Endothelial cell (in vitro differentiated cells): ENCODE data around the gene CBARP. TPM values are rescaled to one million over a fixed set of nuclear protein-coding genes. Genes with fewer than 3 reads are reported as not detected.

Source experiments
- DNase-seq: peaks from one replicate; pipeline ENCODE4 v3.0.0; 2021; ENCODE audit warnings: low spot score
- H3K27ac Mint-ChIP-seq: one replicate; pipeline ENCODE4 v1.8.0; 2021; ENCODE audit warnings: mixed read lengths, inconsistent platforms; ENCODE audit not compliant: unreplicated experiment
- H3K27me3 Mint-ChIP-seq: one replicate; pipeline ENCODE4 v1.8.0; 2021; ENCODE audit warnings: mild to moderate bottlenecking, moderate library complexity, mixed read lengths, inconsistent platforms; ENCODE audit not compliant: unreplicated experiment
- H3K36me3 Mint-ChIP-seq: one replicate; pipeline ENCODE4 v1.8.0; 2021; ENCODE audit warnings: mild to moderate bottlenecking, low read depth, mixed read lengths, inconsistent platforms; ENCODE audit not compliant: unreplicated experiment
- H3K4me1 Mint-ChIP-seq: one replicate; pipeline ENCODE4 v1.8.0; 2021; ENCODE audit warnings: mild to moderate bottlenecking, mixed read lengths, inconsistent platforms; ENCODE audit not compliant: unreplicated experiment
- H3K4me3 Mint-ChIP-seq: one replicate; pipeline ENCODE4 v1.8.0; 2021; ENCODE audit warnings: mild to moderate bottlenecking, mixed read lengths, inconsistent platforms; ENCODE audit not compliant: unreplicated experiment
- H3K9me3 Mint-ChIP-seq: one replicate; pipeline ENCODE4 v1.8.0; 2021; ENCODE audit warnings: mixed read lengths, inconsistent platforms; ENCODE audit not compliant: unreplicated experiment
- CTCF ChIP-seq: fragments of 200-600 bp; sonication (generic); IDR thresholded peaks from one replicate; pipeline ENCODE4 v1.5.0; 2021; ENCODE audit warnings: antibody characterized with exemption; ENCODE audit not compliant: unreplicated experiment
- total RNA-seq: library from RNA; stranded (reverse); fragmentation: NEBNext Ultra II Directional; extraction: Animal tissue kit (Norgen Biotek cat#: 25700); gene quantifications from one replicate; pipeline ENCODE4 v1.2.1, GENCODE V29; 2021; ENCODE audit not compliant: unreplicated experiment

The CBARP gene
- total RNA-seq, 1 donor from 2014 or later = 10.4 TPM

- peaks cover 12% of the 10 kb centered on the region for H3K36me3 Mint-ChIP-seq
- DNase-seq = no peak
- H3K27me3 Mint-ChIP-seq = peaks cover 24% of the 10 kb centered on the region
- H3K27ac Mint-ChIP-seq = peak overlapping the region; percentile 92
- no peaks in the 10 kb centered on the region for H3K9me3 Mint-ChIP-seq
- peaks cover 38% of the 10 kb centered on the region for H3K4me1 Mint-ChIP-seq
- no peak for TF ChIP-seq CTCF
- peak overlapping the region; percentile 59 for H3K4me3 Mint-ChIP-seq
Measured at GRCh38 chr19:1259876-1260748, 22.3 kb upstream of the CBARP start.

GRCh38 chr19:1259206-1259875 lies 21.5 kb upstream of the CBARP start:
- H3K36me3 Mint-ChIP-seq = peaks cover 18% of the 10 kb centered on the region
- DNase-seq = peak; percentile 68
- H3K27ac Mint-ChIP-seq = peak overlapping the region; percentile 93
- H3K4me3 Mint-ChIP-seq = peak overlapping the region; percentile 59
- H3K4me1 Mint-ChIP-seq = peaks cover 42% of the 10 kb centered on the region
- H3K9me3 Mint-ChIP-seq = no peaks in the 10 kb centered on the region
- peaks cover 28% of the 10 kb centered on the region for H3K27me3 Mint-ChIP-seq
- no peak for TF ChIP-seq CTCF

GRCh38 chr19:1258707-1259205 lies 21.0 kb upstream of the CBARP start:
- Mint-ChIP-seq H3K27ac (peak overlapping the region; percentile 93), H3K4me3 (peak overlapping the region; percentile 62), H3K27me3 (peaks cover 28% of the 10 kb centered on the region), H3K4me1 (peaks cover 42% of the 10 kb centered on the region), H3K9me3 (no peaks in the 10 kb centered on the region), H3K36me3 (peaks cover 18% of the 10 kb centered on the region)
- TF ChIP-seq CTCF = no peak
- DNase-seq = no peak

- Mint-ChIP-seq H3K4me3 (peak overlapping the region; percentile 62), H3K27ac (peak overlapping the region; percentile 93), H3K9me3 (no peaks in the 10 kb centered on the region), H3K4me1 (peaks cover 42% of the 10 kb centered on the region), H3K36me3 (peaks cover 18% of the 10 kb centered on the region), H3K27me3 (peaks cover 24% of the 10 kb centered on the region)
- no peak for TF ChIP-seq CTCF
- DNase-seq = no peak
Measured at GRCh38 chr19:1258163-1258492, 20.3 kb upstream of the CBARP start.
